Measurements from ENCODE around the gene ARMC6.

ARMC6 gene

DNA sequence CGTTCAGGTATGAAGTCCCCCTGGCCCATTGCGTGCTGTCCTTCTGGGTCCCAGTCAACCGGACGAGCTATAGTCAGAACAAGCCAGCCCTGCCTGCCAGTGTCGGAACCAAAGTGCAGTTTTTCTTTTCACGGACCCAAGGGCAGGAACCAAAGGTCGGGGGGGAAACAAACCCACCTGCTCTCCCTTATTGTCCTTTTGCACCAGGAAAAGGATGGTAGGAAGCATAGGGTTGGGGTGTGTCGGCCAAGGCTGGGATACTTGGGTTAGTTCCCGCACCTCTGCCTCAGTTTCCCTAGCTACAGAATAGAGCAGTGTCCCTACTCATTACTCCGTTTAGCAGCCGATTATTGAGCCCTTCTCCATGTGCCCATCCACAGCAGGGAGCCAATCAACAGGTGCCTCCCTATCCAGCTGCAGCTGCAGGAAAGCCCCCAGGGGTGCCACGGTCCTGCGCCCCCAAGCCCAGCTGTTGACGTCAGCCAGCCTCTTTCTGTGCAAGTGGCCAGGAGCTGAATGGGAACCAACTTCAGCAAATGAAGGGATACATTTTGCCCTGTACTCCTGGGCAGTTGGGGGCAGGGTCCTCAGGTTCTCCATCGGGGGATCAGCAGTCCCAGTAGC lies 21.0 kb downstream of the ARMC6 start:
- DNase-seq (ENCODE audit: low read depth in 1 of 2, low spot score in 1 of 2): no peak

GRCh38 chr19:19054939-19055440 lies 21.6 kb downstream of the ARMC6 start:
- no peak for DNase-seq (ENCODE audit: low read depth in 1 of 2, low spot score in 1 of 2)

DNA sequence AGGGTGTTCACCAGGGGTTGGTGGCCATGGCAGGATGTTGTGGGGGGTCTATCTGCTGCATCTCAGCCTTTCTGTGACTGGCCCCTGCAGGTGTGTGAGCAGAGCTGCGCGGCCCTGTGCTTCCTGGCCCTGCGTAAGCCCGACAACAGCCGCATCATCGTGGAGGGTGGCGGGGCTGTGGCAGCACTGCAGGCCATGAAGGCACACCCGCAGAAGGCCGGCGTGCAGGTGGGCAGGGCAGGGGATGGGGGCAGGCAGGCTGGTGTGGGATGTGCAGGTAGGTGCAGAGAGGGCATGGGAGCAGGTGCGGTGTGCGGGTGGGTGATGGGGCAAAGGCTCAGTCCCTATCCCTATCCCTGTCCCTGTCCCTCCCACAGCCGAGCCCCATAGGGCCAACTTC lies 22.3 kb downstream of the ARMC6 start:
- DNase-seq (ENCODE audit: low read depth in 1 of 2, low spot score in 1 of 2): no peak

DNA sequence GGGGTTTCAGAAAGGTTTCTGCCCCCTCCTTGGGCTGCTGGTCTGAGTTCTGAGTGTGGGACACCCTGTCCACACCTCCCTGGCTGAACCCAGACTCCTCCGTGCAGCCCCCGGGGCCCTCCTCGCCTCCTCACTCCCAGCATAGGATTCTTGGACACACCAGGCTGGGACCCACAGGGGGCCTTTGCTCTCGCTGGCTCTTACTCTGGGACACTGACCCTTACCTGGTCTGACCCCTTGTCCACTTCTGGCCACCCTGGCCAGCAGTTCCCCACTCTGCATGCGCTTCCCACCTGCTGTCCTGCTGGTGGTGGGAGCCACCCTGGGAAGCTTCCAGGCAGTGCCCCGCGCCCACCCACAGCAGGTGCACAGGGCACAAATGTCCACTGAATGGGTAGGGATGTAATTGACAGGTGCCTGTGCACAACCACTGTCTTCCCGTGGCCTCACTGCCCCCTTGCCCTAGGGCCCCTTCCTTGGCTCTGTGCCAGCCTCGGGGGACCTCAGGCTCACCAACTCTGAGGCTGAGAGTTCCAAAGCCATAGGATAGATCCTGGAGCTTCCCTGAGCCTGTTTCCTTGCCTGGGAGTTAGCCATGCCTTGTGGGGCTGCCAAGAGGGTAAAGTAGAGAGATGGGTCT lies 23.4 kb downstream of the ARMC6 start:
- no peak for DNase-seq (ENCODE audit: low read depth in 1 of 2, low spot score in 1 of 2)

DNA sequence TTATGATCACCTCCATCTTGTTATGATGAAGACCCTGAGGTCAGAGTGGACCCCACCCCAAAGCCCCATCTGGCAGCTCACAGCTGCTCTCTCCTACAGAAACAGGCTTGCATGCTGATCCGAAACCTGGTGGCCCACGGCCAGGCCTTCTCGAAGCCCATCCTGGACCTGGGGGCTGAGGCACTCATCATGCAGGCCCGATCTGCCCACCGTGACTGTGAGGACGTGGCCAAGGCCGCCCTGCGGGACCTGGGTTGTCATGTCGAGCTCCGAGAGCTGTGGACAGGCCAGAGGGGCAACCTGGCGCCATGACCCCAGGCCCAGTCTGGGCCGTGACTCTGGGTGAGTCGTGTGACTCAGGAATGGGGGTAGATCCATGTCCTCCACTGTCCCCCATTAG lies 23.9 kb downstream of the ARMC6 start:
- no peak for DNase-seq (ENCODE audit: low read depth in 1 of 2, low spot score in 1 of 2)

DNA sequence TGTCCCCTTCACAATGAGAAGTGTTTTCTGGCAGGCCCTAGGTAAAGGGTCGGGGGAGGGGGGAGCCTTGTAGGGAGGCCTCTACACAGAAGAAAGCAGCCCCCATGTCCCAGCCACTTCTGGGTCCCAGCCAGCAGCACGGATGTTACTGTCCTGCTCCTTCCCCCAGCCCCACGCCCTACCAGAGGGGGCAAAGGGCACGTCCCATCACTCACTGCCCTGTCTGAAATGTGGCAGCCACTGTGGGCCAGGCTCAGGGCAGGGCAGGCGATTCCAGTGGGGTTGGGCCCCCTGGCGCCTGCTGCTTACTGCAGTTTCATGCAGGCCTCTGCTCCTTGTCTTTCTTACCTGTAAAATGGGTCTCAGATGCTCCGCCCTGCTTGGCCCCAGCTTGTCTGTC lies 24.3 kb downstream of the ARMC6 start:
- no peak for DNase-seq (ENCODE audit: low read depth in 1 of 2, low spot score in 1 of 2)

GRCh38 chr19:19059018-19059836 lies 25.8 kb downstream of the ARMC6 start:
- no peak for DNase-seq (ENCODE audit: low read depth in 1 of 2, low spot score in 1 of 2)

- DNase-seq (ENCODE audit: low read depth in 1 of 2, low spot score in 1 of 2): no peak
Observed at GRCh38 chr19:19059837-19060611, 26.6 kb downstream of the ARMC6 start.

GRCh38 chr19:19061506-19061905 lies 28.1 kb downstream of the ARMC6 start:
- no peak for DNase-seq (ENCODE audit: low read depth in 1 of 2, low spot score in 1 of 2)

DNA sequence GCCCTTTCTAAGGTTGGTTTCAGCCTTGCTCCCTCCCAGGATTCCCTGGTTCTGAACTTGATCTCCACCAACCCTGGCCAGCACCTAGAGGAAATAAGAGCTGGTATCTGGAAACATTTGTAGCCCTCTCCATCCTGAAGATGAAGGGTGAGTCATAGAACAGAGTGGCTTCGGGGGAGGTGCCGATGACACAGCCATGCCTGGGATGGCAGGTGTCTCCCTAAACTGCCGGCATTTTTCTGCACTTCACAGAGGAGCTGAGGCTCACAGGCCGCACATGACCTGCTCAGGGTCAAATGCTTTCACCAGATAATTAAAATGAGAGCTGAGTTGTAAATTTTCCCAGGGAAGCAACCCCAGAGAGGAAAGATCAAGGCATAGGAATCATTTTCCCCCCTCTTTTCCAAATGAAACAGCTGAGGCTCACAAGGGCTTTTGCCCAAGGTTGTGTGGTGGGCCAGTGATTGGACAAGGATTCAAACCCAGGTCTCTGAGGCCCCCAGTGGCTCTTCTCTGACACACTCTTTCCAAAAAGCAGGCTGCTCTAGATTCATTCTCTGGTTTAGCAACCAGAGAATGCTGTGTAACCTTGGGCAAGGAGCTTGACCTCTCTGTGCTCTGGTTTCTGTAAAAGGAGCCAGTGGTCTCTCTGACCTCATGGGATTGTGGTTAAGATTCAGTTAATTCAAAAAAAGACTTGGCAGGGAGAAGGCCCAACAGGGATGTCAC lies 29.2 kb downstream of the ARMC6 start:
- DNase-seq (ENCODE audit: low read depth in 1 of 2, low spot score in 1 of 2): no peak

- peak; percentile 98 for DNase-seq (ENCODE audit: low read depth in 1 of 2, low spot score in 1 of 2)
Observed at GRCh38 chr19:19063183-19064097, 30.0 kb downstream of the ARMC6 start, which contains the start of gene SLC25A42. Gene SLC25A42, plus strand, starts transcription at chr19:19063994. Its CDS starts 32,131 bp downstream, at chr19:19096125.

DNA sequence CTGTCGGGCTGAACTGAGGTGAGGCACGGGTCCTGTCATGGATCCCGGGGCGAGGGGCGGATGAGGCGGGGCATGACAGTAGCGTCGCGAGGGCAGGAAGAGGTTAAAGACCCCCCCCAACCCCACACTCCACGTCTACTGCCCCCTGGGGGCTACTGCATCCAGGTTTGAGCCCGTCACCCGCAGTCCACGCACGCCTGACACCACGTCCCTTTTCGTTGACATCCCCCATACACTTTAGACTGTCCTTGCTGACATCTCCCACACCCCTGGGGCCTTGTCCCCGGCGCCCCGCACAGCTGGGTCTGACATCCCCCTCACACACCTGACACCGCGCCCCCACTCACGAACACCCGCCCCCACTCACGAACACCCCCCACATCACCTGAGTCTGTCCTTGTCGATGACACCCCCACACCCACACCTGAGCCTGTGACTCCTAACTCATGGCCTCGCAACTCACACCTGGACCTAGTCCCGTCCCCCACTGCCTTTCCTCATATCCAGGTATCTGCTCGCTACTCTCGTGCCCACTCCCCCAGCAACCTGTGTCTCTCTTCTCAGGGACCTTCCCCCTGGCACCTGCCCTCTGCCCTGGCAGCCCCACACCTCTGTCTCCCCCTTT lies 30.8 kb downstream of the ARMC6 start:
- DNase-seq (ENCODE audit: low read depth in 1 of 2, low spot score in 1 of 2): no peak

- DNase-seq (ENCODE audit: low read depth in 1 of 2, low spot score in 1 of 2): no peak
Observed at GRCh38 chr19:19064811-19065745, 31.7 kb downstream of the ARMC6 start.

GRCh38 chr19:19067276-19068072 lies 34.1 kb downstream of the ARMC6 start:
- no peak for DNase-seq (ENCODE audit: low read depth in 1 of 2, low spot score in 1 of 2)

DNA sequence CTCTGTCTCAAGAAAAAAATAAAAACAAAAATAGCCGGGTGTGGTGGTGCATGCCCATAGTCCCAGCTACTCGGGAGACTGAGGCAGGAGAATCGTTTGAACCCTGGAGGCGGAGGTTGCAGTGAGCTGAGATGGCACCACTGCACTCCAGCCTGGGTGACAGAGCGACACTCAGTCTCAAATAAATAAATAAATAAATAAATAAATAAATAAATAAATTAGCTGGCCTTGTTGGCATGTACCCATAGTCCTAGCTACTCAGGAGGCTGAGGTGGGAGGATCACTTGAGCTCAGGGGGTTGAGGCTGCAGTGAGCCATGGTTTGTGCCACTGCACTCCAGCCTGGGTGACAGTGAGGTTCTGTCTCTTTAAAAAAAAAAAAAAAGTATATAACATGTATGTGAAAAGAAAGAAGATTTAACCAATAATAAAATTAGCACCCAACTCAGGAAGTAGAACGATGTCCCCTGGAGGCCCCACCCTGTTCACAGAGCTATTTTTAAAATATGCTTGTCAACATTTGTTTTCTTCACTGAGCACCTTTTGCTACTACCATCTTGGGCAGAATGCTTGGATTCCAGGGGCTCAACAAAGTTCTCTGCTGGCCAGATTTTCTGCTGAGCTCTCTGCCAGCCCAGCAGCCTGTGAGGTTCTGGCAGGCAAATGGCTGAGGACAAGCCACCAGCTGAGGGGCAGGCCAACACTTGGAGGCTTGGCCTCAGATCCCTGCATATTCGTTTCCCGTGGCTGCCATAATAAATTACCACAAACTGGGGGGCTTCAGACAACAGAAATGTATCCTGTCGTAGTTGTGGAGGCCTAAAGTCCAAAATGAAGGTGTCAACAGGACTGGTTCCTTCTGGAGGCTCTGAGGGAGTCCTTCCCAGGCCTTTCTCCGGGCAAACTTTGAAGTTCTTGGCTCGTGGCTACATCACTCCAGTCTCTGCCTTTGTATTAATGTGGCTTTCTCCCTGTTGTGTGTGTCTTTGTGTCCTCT lies 35.6 kb downstream of the ARMC6 start:
- DNase-seq (ENCODE audit: low read depth in 1 of 2, low spot score in 1 of 2): no peak

- DNase-seq (ENCODE audit: low read depth in 1 of 2, low spot score in 1 of 2): no peak
Observed at GRCh38 chr19:19071897-19072296, 38.5 kb downstream of the ARMC6 start.

Measured in activated T-helper 1 cell treated with anti-CD3 and anti-CD28 coated beads, Interleukin-2, amount 50 U/mL, for 16 hours (primary cell).